Ascending aorta (tissue), 2 donors: ENCODE data around the gene RNGTT. TPM values are rescaled to one million over a fixed set of nuclear protein-coding genes. Genes with fewer than 3 reads are reported as not detected.
A peak's percentile ranks its signal among the peaks of the same experiment; 100 is the strongest.

Experiments used
- DNase-seq, 2 donors: peaks; one replicate each; pipeline ENCODE4 v3.0.0-alpha.2; 2019; ENCODE audit warnings: low spot score in 2 of 2
- H3K27ac ChIP-seq, 2 donors: fragments of 200-600 bp; sonication (generic); one replicate each; pipeline ENCODE4 v1.5.1; 2016 to 2017; ENCODE audit warnings: mild to moderate bottlenecking in 1 of 2
- H3K27me3 ChIP-seq: fragments of 200-600 bp; sonication (generic); one replicate; pipeline ENCODE4 v1.5.1; 2017
- H3K36me3 ChIP-seq, 2 donors: fragments of 200-600 bp; sonication (generic); one replicate each; pipeline ENCODE4 v1.5.1; 2016
- H3K4me1 ChIP-seq, 2 donors: fragments of 200-600 bp; sonication (generic); one replicate each; pipeline ENCODE4 v1.5.1; 2016 to 2017; ENCODE audit warnings: mild to moderate bottlenecking in 1 of 2
- H3K4me3 ChIP-seq, 2 donors: fragments of 200-600 bp; sonication (generic); one replicate each; pipeline ENCODE4 v1.5.1; 2016 to 2017; ENCODE audit warnings: mild to moderate bottlenecking in 1 of 2
- H3K9me3 ChIP-seq, 2 donors: fragments of 200-600 bp; sonication (generic); one replicate each; pipeline ENCODE4 v1.5.1; 2016
- intact Hi-C: fragments of 100-400 bp; cut with DNase I; formaldehyde crosslinking; loops from one replicate; pipeline ENCODE4 v1.15.1; 2023
- total RNA-seq: library from RNA; depleted of rRNA; stranded (reverse); fragments of >200 nt; gene quantifications from one replicate; pipeline ENCODE4 v1.1.0, GENCODE V29; 2016
- TF ChIP-seq, protein P1 (sequence below), 3 experiments: fragments of 200-600 bp in 2 of 3; fragments of 450-650 bp in 1 of 3; sonication (generic) in 2 of 3; IDR thresholded peaks; one replicate each; pipeline ENCODE4 v1.5.1; 2016 to 2019; ENCODE audit warnings: antibody characterized with exemption in 3 of 3, mild to moderate bottlenecking in 1 of 3, moderate library complexity in 1 of 3

RNGTT gene
- total RNA-seq, 1 donor from 2014 or later: 13.4 TPM

DNA sequence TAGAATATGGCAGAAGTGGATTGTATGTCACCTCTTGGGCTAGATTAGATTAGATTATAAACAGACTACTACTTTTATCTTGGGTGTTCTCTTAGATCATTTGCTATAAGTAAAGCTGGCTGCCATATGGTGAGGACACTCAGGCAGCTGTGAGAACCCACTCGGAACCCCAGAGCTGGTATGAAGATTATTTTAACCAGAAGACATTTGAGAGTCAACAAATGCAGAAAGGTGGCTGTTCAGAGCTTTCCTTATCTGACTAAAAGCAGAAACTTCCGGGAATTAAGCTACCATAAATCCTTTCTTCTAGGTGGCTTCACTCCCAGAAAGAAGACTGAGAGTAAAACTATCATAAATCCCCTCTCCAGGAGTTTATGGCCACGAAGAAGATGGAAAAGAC lies 91.9 kb downstream of the RNGTT start:
- no peak overlapping the region for H3K27ac ChIP-seq
- TF ChIP-seq, protein P1, sequence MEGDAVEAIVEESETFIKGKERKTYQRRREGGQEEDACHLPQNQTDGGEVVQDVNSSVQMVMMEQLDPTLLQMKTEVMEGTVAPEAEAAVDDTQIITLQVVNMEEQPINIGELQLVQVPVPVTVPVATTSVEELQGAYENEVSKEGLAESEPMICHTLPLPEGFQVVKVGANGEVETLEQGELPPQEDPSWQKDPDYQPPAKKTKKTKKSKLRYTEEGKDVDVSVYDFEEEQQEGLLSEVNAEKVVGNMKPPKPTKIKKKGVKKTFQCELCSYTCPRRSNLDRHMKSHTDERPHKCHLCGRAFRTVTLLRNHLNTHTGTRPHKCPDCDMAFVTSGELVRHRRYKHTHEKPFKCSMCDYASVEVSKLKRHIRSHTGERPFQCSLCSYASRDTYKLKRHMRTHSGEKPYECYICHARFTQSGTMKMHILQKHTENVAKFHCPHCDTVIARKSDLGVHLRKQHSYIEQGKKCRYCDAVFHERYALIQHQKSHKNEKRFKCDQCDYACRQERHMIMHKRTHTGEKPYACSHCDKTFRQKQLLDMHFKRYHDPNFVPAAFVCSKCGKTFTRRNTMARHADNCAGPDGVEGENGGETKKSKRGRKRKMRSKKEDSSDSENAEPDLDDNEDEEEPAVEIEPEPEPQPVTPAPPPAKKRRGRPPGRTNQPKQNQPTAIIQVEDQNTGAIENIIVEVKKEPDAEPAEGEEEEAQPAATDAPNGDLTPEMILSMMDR (IDR thresholded peaks at IDR 0.05): no peak
- H3K27me3 ChIP-seq: no peaks in the 10 kb centered on the region
- intact Hi-C loops: loop anchor here (10.0 kb wide), 1 partner anchor 1037 kb away; no protein-coding TSS in a partner anchor
- H3K4me3 ChIP-seq: no peak overlapping the region
- DNase-seq: no peak
- peaks cover 0 to 9% of the 10 kb centered on the region in 2 donors for H3K4me1 ChIP-seq
- H3K36me3 ChIP-seq: no peaks in the 10 kb centered on the region
- H3K9me3 ChIP-seq: no peaks in the 10 kb centered on the region

GRCh38 chr6:88870717-88871330 lies 92.6 kb downstream of the RNGTT start:
- Histone ChIP-seq H3K9me3 (no peaks in the 10 kb centered on the region), H3K36me3 (no peaks in the 10 kb centered on the region), H3K27me3 (no peaks in the 10 kb centered on the region), H3K4me1 (peaks cover 0 to 9% of the 10 kb centered on the region in 2 donors), H3K27ac (no peak overlapping the region), H3K4me3 (no peak overlapping the region)
- intact Hi-C loops: loop anchor here (1.0 to 10.0 kb wide), 2 partner anchors 941 to 1036 kb away; no protein-coding TSS in a partner anchor
- no peak for DNase-seq
- TF ChIP-seq, protein P1 (IDR thresholded peaks at IDR 0.05): peak; percentile 51 to 79 (median 64)

GRCh38 chr6:88869263-88870020 lies 94.0 kb downstream of the RNGTT start:
- Histone ChIP-seq H3K27ac (no peak overlapping the region), H3K4me1 (peaks cover 0 to 9% of the 10 kb centered on the region in 2 donors), H3K9me3 (no peaks in the 10 kb centered on the region), H3K27me3 (no peaks in the 10 kb centered on the region), H3K4me3 (no peak overlapping the region), H3K36me3 (no peaks in the 10 kb centered on the region)
- DNase-seq: no peak
- TF ChIP-seq, protein P1 (IDR thresholded peaks at IDR 0.05): no peak
- intact Hi-C loops: loop anchor here (1.0 to 10.0 kb wide), 3 partner anchors 705 to 1035 kb away; partner anchors contain the start of gene CNR1

DNA sequence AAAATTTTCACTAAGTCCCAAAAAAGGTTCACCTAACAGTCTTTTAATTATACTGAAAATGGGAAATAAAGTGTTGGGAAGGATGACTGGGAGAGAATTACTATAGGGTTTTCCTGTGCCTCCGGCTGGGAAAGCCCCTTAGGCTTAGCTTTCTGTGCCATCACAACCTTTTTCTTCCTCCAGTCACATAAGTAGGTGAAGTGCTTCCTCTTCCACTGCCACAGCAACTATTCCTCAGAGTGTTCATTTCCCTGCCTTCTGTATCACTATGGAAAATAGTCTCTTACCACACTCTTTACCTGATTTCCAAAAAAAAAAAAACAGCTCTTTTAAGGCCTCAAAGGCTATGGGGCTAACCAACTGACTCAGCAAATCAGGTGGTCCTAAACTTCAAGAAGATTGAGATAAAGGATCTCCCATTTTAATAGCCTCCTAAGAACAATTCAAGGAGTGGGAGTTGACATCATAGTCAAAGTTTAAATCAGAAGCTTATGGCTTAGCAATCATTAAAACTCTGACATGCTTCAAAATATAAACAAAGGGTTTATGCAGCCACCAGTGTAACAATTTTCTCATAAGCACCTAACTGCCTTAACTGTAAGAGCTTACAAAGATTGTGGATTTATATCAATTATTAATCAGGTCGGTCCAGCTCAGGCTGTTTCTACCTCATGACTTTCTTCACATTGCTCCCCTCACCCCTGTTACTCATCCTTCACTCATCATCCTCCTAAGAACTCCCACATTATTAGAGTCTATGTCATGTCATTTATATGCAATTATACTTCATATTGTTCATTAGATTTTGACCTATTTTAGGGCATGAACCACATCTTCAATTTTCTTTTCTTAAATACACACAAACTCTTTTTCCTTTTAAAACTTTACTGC lies 95.3 kb downstream of the RNGTT start:
- Histone ChIP-seq H3K27me3 (no peaks in the 10 kb centered on the region), H3K4me3 (no peak overlapping the region), H3K4me1 (peaks cover 0 to 9% of the 10 kb centered on the region in 2 donors), H3K36me3 (no peaks in the 10 kb centered on the region), H3K27ac (no peak overlapping the region), H3K9me3 (no peaks in the 10 kb centered on the region)
- TF ChIP-seq, protein P1 (IDR thresholded peaks at IDR 0.05): no peak
- no peak for DNase-seq
- intact Hi-C loops: loop anchor here (10.0 kb wide), 1 partner anchor 703 kb away; the partner anchor contains the start of gene CNR1

DNA sequence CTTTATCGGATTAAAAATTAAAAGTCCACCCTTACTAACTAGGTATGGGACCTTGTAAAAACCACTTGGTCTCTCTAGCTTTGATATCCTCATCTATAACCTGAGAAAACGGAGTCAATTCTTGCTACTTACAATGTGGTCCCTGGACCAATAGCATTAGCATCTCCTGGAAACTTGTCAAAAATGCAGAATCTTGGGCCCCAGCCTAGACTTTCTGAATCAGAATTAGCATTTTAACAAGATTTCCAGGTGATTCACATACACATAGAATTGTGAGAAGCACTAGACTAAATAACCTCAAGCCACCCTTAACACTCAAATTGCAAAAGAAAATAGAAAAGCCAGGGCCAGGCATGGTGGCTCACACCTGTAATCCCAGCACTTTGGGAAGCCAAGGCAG lies 96.6 kb downstream of the RNGTT start:
- Histone ChIP-seq H3K4me3 (no peak overlapping the region), H3K27ac (no peak overlapping the region), H3K36me3 (no peaks in the 10 kb centered on the region), H3K4me1 (peaks cover 0 to 9% of the 10 kb centered on the region in 2 donors), H3K9me3 (no peaks in the 10 kb centered on the region), H3K27me3 (no peaks in the 10 kb centered on the region)
- no peak for DNase-seq
- TF ChIP-seq, protein P1 (IDR thresholded peaks at IDR 0.05): no peak
- intact Hi-C loops: loop anchor here (10.0 kb wide), 1 partner anchor 702 kb away; the partner anchor contains the start of gene CNR1
